ENCODE data around the gene TYROBP.

Gene TYROBP

DNA sequence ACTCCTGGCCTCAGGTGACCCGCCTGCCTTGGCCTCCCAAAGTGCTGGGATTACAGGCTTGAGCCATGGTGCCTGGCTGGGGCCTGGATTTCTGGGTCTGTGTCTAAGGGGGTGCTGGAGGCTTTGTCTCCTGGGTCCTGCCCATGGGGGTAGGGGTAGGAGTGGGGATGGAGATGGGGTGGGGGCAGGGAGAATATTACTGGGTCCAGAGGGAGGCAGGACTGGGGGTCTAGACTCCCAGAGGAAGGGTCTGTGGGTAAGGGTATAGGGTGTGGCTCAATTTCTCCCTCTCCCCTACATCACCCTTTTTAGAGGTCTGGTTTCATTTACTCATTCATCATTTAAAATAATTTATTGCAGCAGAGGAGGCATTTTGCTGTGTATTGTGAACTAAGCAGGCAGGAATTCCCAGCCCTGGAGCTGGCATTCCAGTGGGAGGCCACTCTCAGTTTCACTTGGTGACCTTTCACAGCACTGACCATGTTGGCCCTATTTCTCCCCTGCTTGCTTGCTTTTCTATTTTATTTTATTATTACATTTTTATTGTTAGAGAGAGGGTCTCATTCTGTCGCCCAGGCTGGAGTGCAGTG, 6.9 kb downstream of the TYROBP start:
- Histone ChIP-seq H3K27ac (peak overlapping the region; percentile 81), H3K27me3 (ENCODE audit: insufficient read depth, low read depth, severe bottlenecking) (no peaks in the 10 kb centered on the region), H3K36me3 (peaks cover 17% of the 10 kb centered on the region), H3K9me3 (ENCODE audit: severe bottlenecking) (no peaks in the 10 kb centered on the region), H3K4me3 (ENCODE audit: low read depth, low read length) (peak overlapping the region; percentile 82)
- TF ChIP-seq, protein P1, sequence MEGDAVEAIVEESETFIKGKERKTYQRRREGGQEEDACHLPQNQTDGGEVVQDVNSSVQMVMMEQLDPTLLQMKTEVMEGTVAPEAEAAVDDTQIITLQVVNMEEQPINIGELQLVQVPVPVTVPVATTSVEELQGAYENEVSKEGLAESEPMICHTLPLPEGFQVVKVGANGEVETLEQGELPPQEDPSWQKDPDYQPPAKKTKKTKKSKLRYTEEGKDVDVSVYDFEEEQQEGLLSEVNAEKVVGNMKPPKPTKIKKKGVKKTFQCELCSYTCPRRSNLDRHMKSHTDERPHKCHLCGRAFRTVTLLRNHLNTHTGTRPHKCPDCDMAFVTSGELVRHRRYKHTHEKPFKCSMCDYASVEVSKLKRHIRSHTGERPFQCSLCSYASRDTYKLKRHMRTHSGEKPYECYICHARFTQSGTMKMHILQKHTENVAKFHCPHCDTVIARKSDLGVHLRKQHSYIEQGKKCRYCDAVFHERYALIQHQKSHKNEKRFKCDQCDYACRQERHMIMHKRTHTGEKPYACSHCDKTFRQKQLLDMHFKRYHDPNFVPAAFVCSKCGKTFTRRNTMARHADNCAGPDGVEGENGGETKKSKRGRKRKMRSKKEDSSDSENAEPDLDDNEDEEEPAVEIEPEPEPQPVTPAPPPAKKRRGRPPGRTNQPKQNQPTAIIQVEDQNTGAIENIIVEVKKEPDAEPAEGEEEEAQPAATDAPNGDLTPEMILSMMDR (IDR thresholded peaks at IDR 0.05; ENCODE audit: low read depth, low read length): no peak
- DNase-seq: no peak

DNA sequence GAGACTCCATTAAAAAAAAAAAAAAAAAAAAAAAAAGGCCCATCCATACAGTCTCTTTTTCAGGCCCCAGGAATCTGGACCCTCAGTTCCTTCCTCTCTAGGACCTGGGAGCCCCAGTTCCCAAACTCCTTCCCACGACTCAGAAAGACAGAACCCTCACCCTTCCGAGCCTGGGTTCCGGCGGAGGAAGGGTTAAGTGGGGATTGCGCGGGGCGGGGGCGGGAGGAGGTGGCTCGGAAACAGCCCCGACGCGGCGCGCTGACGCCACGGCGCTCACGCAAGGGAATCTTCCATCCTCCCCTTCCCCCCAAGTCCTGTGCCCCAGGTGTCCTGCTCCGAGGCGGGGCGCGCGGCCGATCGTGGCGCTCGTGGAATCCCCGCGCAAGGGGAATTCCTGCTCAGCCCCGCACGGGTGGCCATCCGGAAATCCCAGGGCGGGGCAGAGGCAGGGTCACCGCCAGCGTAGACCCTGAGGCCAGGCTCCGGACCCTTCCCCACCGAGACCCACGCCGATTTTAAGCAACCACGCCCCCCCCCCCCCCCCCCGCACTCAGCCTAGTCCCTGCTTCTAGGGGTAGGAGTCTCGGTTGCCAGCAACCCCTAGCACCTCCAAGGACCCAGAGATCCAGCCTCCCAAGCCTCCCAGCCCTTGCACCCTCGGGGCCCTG, 8.4 kb downstream of the TYROBP start:
- Histone ChIP-seq H3K9me3 (ENCODE audit: severe bottlenecking) (no peaks in the 10 kb centered on the region), H3K27me3 (ENCODE audit: insufficient read depth, low read depth, severe bottlenecking) (no peaks in the 10 kb centered on the region), H3K27ac (peak overlapping the region; percentile 81), H3K36me3 (peaks cover 30% of the 10 kb centered on the region), H3K4me3 (ENCODE audit: low read depth, low read length) (peak overlapping the region; percentile 82)
- peak; percentile 87 for DNase-seq
- TF ChIP-seq, protein P1 (IDR thresholded peaks at IDR 0.05; ENCODE audit: low read depth, low read length): no peak

DNA sequence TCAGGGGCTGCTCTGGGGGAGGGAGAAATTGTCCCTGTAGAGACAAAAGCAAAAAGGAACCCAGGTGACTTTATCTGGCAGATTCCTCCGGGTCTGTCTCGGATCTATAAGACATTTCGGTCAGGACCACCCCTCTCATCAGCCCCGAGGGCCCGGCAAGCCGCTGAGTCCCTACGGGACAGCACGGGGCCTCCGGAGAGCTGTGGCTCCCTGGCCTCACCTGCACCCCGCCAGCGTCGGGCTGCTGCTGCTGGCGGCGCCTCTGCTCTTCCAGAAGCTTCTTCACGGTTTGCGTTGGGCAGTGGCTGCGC, 9.6 kb downstream of the TYROBP start:
- Histone ChIP-seq H3K36me3 (peaks cover 40% of the 10 kb centered on the region), H3K27me3 (ENCODE audit: insufficient read depth, low read depth, severe bottlenecking) (no peaks in the 10 kb centered on the region), H3K27ac (peak overlapping the region; percentile 81), H3K9me3 (ENCODE audit: severe bottlenecking) (no peaks in the 10 kb centered on the region), H3K4me3 (ENCODE audit: low read depth, low read length) (peak overlapping the region; percentile 82)
- DNase-seq: no peak
- TF ChIP-seq, protein P1 (IDR thresholded peaks at IDR 0.05; ENCODE audit: low read depth, low read length): no peak

DNA sequence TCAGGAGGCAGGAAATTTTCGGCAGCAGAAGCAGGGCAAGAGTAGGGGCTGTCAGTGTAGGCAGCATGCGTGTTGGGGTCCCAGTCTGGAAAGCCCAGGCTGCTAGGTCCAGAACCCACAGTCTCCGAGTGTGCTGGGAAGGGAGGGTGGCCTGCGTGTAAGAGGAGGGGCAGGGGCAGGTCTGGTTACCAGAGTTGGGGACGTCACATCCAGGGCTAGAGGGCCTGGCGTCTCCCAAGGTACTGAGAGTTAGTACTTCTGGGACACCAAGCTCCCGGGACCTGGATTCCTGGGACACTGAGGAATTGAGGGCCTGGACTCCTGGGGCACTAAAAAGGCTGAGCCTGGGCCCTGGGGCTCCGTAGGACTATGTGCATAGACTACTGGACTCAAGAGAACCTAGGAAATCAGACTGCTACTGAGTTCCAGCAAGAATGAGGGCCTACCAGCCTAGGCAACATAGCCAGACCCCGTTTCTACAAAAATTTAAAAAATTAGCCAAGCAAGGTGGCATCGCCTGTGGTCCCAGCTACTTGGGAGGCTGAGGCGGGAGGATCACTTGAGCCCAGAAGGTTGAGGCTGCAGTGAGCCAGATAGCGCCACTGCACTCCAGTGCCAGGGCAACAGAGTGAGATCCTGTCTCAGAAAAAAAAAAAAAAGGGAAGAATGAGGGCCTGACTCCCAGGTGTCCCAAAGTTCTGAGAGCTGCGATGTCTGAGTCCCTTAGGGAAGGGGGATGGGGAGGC, 10.2 kb downstream of the TYROBP start:
- DNase-seq: no peak
- H3K36me3 ChIP-seq: peaks cover 44% of the 10 kb centered on the region
- H3K9me3 ChIP-seq (ENCODE audit: severe bottlenecking): no peaks in the 10 kb centered on the region
- no peaks in the 10 kb centered on the region for H3K27me3 ChIP-seq (ENCODE audit: insufficient read depth, low read depth, severe bottlenecking)
- no peak overlapping the region for H3K27ac ChIP-seq
- TF ChIP-seq, protein P1 (IDR thresholded peaks at IDR 0.05; ENCODE audit: low read depth, low read length): no peak
- H3K4me3 ChIP-seq (ENCODE audit: low read depth, low read length): no peak overlapping the region; the same call in 1 of the 2 replicates

DNA sequence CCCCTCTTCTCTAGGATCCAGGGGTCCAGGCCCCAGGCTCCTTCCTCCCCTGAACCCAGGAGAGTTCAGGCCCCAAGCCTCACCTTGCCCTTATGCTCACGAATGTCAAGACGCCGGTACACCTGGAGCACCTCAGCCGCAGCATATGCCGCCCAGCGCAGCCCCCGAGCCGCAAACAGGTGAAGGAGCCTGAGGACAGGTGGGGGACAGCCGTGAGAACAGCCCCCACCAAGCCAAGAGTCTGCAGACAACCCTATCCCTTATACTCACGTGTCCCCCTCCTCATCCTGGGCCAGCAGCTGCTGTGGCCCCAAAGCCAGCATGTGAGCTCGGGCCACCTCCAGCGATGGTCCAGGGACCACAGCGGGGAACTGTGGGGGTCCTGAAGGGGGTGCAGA, 11.5 kb downstream of the TYROBP start:
- no peak for DNase-seq
- H3K36me3 ChIP-seq: peaks cover 53% of the 10 kb centered on the region
- TF ChIP-seq, protein P1 (IDR thresholded peaks at IDR 0.05; ENCODE audit: low read depth, low read length): no peak
- no peak overlapping the region for H3K4me3 ChIP-seq (ENCODE audit: low read depth, low read length)
- H3K27ac ChIP-seq: no peak overlapping the region
- no peaks in the 10 kb centered on the region for H3K9me3 ChIP-seq (ENCODE audit: severe bottlenecking)
- H3K27me3 ChIP-seq (ENCODE audit: insufficient read depth, low read depth, severe bottlenecking): no peaks in the 10 kb centered on the region

All from WERI-Rb-1 (cell line).